ENCODE measurements around the gene VPS54. TPM values are rescaled to one million over a fixed set of nuclear protein-coding genes. Genes with fewer than 3 reads are reported as not detected.

VPS54 gene
- total and polyA plus RNA-seq, 9 of the 15 experiments (the other 6 are each of a cell fraction or from before 2014, with no cell fraction given) = 4.9 to 23.2 (median 13.2) TPM

- TF ChIP-seq ZBTB11 (CRISPR knock-in tag; IDR thresholded peaks at IDR 0.05) (no peak; a peak in 1 of 6 replicates), SP1 (CRISPR knock-in tag; IDR thresholded peaks at IDR 0.05) (0 out of 2 replicates have a peak, but pooled peaks have one; percentile 22), TFAP4 (CRISPR knock-in tag; IDR thresholded peaks at IDR 0.05; ENCODE audit: borderline replicate concordance) (peak; percentile 65; the same call in 1 of the 2 replicates), NR2C1 (IDR thresholded peaks at IDR 0.05) (no peak), NR2C1 (tag; IDR thresholded peaks at IDR 0.05) (no peak), CTCFL (IDR thresholded peaks at IDR 0.05; ENCODE audit: borderline replicate concordance, insufficient read depth, low read depth, low read length, poor library complexity, severe bottlenecking) (no peak), L3MBTL2 (IDR thresholded peaks at IDR 0.05) (no peak), BACH1 (tag; IDR thresholded peaks at IDR 0.05) (no peak), CBFA2T3 (IDR thresholded peaks at IDR 0.05) (0 out of 2 replicates have a peak, but pooled peaks have one; percentile 8), YBX1 (IDR thresholded peaks at IDR 0.05) (no peak), ELF1 (tag; IDR thresholded peaks at IDR 0.05) (peak; percentile 31; the same call in 1 of the 2 replicates), ZBTB12 (CRISPR knock-in tag; IDR thresholded peaks at IDR 0.05) (no peak), CREB5 (CRISPR knock-in tag; IDR thresholded peaks at IDR 0.05) (no peak), ETS1 (conservative IDR thresholded peaks at IDR 0.05; ENCODE audit: control insufficient read depth, low read depth, low read length) (0 out of 2 replicates have a peak, but pooled peaks have one; percentile 9), YY1 (IDR thresholded peaks at IDR 0.05; ENCODE audit: borderline replicate concordance in 1 of 3, control insufficient read depth in 1 of 3, extremely low read depth in 1 of 3, insufficient read depth in 3 of 3, insufficient read length in 1 of 3, insufficient replicate concordance in 2 of 3, low read depth in 1 of 3, low read length in 2 of 3) (peak in 1 of 3 experiments; percentile 8)
Measured at GRCh38 chr2:64018701-64019082, 536 bp downstream of the VPS54 start (continued).

All from K562 (cell line).